ENCODE measurements around the gene WWOX. TPM values are rescaled to one million over a fixed set of nuclear protein-coding genes. Genes with fewer than 3 reads are reported as not detected.
A peak's percentile ranks its signal among the peaks of the same experiment; 100 is the strongest.

WWOX gene
- total RNA-seq, 4 donors from 2014 or later, result 135 to 209 (median 159) TPM

GRCh38 chr16:78538292-78538691 lies 438.8 kb downstream of the WWOX start:
- TF ChIP-seq CTCF (IDR thresholded peaks at IDR 0.05), result no peak
- no peak for TF ChIP-seq POLR2A (IDR thresholded peaks at IDR 0.05)
- Histone ChIP-seq H3K27me3 (no peaks in the 10 kb centered on the region), H3K4me3 (replicated peaks in 1 of 3) (no peak overlapping the region), H3K9me3 (no peaks in the 10 kb centered on the region), H3K27ac (no peak overlapping the region), H3K36me3 (no peaks in the 10 kb centered on the region), H3K4me1 (peaks cover 0 to 4% of the 10 kb centered on the region in 2 donors)
- 81 to 97% methylated on average over 9 of the region's 9 CpGs for WGBS, 2 donors
- DNase-seq, result no peak
- intact Hi-C loops (cut with DNase I), result no loop called here

GRCh38 chr16:78538919-78539318 lies 439.5 kb downstream of the WWOX start:
- no peaks in the 10 kb centered on the region for H3K36me3 ChIP-seq
- intact Hi-C loops (cut with DNase I), result no loop called here
- TF ChIP-seq POLR2A (IDR thresholded peaks at IDR 0.05), result no peak
- no peak for TF ChIP-seq CTCF (IDR thresholded peaks at IDR 0.05)
- no peak overlapping the region for H3K27ac ChIP-seq
- no peak overlapping the region for H3K4me3 ChIP-seq (replicated peaks in 1 of 3)
- peaks cover 0 to 4% of the 10 kb centered on the region in 2 donors for H3K4me1 ChIP-seq
- WGBS, 2 donors, result 95 to 97% methylated on average over 3 of the region's 3 CpGs
- H3K9me3 ChIP-seq, result no peaks in the 10 kb centered on the region
- H3K27me3 ChIP-seq, result no peaks in the 10 kb centered on the region
- no peak for DNase-seq

GRCh38 chr16:78542419-78542818 lies 443.0 kb downstream of the WWOX start:
- TF ChIP-seq POLR2A (IDR thresholded peaks at IDR 0.05) (no peak), CTCF (IDR thresholded peaks at IDR 0.05) (no peak)
- WGBS, 2 donors, result 65 to 73% methylated on average over 7 of the region's 7 CpGs
- Histone ChIP-seq H3K27ac (no peak overlapping the region), H3K27me3 (no peaks in the 10 kb centered on the region), H3K9me3 (no peaks in the 10 kb centered on the region), H3K4me3 (replicated peaks in 1 of 3) (no peak overlapping the region), H3K4me1 (peaks cover 0 to 4% of the 10 kb centered on the region in 2 donors), H3K36me3 (no peaks in the 10 kb centered on the region)
- intact Hi-C loops (cut with DNase I), result no loop called here
- peak; percentile 28 to 44 for DNase-seq

- WGBS, 2 donors, result 67 to 85% methylated on average over 7 of the region's 7 CpGs
- TF ChIP-seq POLR2A (IDR thresholded peaks at IDR 0.05) (no peak), CTCF (IDR thresholded peaks at IDR 0.05) (no peak)
These were observed 443.6 kb downstream of the WWOX start for GRCh38 chr16:78543023-78543422.

GRCh38 chr16:78549366-78549765 lies 449.9 kb downstream of the WWOX start:
- DNase-seq, result no peak
- 89 to 93% methylated on average over 6 of the region's 6 CpGs for WGBS, 2 donors
- Histone ChIP-seq H3K27me3 (no peaks in the 10 kb centered on the region), H3K27ac (no peak overlapping the region), H3K36me3 (no peaks in the 10 kb centered on the region), H3K4me1 (peaks cover 5 to 9% of the 10 kb centered on the region in 2 donors), H3K9me3 (no peaks in the 10 kb centered on the region), H3K4me3 (replicated peaks in 1 of 3) (no peak overlapping the region)
- intact Hi-C loops (cut with DNase I), result no loop called here
- no peak for TF ChIP-seq POLR2A (IDR thresholded peaks at IDR 0.05)

More at GRCh38 chr16:78543023-78543422, 443.6 kb downstream of the WWOX start:
- intact Hi-C loops (cut with DNase I), result no loop called here
- no peaks in the 10 kb centered on the region for H3K9me3 ChIP-seq
- DNase-seq, result no peak
- H3K27ac ChIP-seq, result no peak overlapping the region
- no peak overlapping the region for H3K4me3 ChIP-seq (replicated peaks in 1 of 3)
- peaks cover 0 to 4% of the 10 kb centered on the region in 2 donors for H3K4me1 ChIP-seq
- H3K36me3 ChIP-seq, result no peaks in the 10 kb centered on the region
- H3K27me3 ChIP-seq, result no peaks in the 10 kb centered on the region

Measured in thyroid gland (tissue), 4 donors.